HAP-1 (cell line): ENCODE measurements around the gene PTOV1.

Source experiments
- DNase-seq, 2 experiments: peaks; one replicate each; pipeline ENCODE4 v3.0.0-alpha.2; 2016 to 2020; ENCODE audit warnings: low spot score in 2 of 2
- H3K27me3 ChIP-seq: fragments of 250-450 bp; sonication (Bioruptor Pico); 2 replicates; pipeline ENCODE4 v1.5.1; 2020; ENCODE audit warnings: low read depth, mild to moderate bottlenecking, moderate library complexity
- H3K36me3 ChIP-seq: fragments of 250-450 bp; sonication (Bioruptor Pico); replicated peaks from 2 replicates; pipeline ENCODE4 v1.5.1; 2020; ENCODE audit warnings: mild to moderate bottlenecking
- H3K4me1 ChIP-seq: fragments of 250-450 bp; sonication (Bioruptor Pico); 2 replicates; pipeline ENCODE4 v1.5.1; 2020; ENCODE audit warnings: mild to moderate bottlenecking
- H3K4me3 ChIP-seq: fragments of 250-450 bp; sonication (Bioruptor Pico); 2 replicates; pipeline ENCODE4 v1.5.1; 2020; ENCODE audit warnings: mild to moderate bottlenecking, moderate library complexity
- H3K9me3 ChIP-seq: fragments of 250-450 bp; sonication (Bioruptor Pico); 2 replicates; pipeline ENCODE4 v1.5.1; 2020; ENCODE audit warnings: mild to moderate bottlenecking, moderate library complexity
- in situ Hi-C: fragments of 300-500 bp; cut with MboI; formaldehyde crosslinking; loops from 3 replicates; pipeline ENCODE4 v1.14.3; 2020; ENCODE audit warnings: low sequenced_read_pairs, inconsistent platforms, mixed read lengths

PTOV1 gene

DNA sequence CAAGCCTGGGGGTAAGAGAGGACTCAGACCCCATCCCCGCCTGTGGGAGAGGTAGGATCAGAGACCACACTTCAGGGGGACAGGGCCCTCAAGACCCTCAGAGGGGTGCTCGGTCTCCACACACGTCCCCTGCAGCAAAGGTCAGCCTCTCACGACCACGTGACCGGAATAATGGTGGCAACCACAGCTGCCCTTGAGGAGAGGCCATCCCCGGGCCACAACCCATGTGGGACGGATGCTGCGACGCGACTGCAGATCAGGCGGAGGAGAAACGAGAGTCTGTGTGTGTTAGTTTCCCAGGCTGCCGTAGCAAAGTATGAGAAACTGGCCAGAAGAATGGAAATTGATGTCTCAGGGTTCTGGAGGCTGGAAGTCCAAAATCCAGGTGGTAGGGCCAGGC lies 23.9 kb upstream of the PTOV1 start:
- Histone ChIP-seq H3K27me3 (no peaks in the 10 kb centered on the region), H3K4me1 (no peaks in the 10 kb centered on the region), H3K36me3 (peaks cover 27% of the 10 kb centered on the region), H3K4me3 (no peak overlapping the region), H3K9me3 (no peaks in the 10 kb centered on the region)
- in situ Hi-C loops = no loop called here
- no peak for DNase-seq

DNA sequence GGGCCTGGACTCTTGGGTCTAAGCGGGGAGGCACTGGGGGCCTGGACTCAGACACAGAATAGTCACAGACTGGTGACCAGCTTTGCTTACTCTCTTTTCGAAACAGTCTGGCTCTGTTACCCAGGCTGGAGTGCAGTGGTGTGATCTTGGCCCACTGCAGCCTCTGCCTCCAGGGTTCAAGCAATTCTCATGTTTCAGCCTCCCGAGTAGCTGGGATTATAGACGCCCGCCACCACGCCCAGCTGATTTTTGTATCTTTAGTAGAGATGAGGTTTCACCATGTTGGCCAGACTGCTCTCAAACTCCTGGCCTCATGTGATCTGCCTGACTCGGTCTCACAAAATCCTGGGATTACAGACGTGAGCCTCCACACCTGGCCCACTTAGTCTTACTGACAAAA lies 21.8 kb upstream of the PTOV1 start:
- in situ Hi-C loops = no loop called here
- no peak for DNase-seq
- Histone ChIP-seq H3K9me3 (no peaks in the 10 kb centered on the region), H3K27me3 (no peaks in the 10 kb centered on the region), H3K36me3 (peaks cover 30% of the 10 kb centered on the region), H3K4me3 (no peak overlapping the region), H3K4me1 (no peaks in the 10 kb centered on the region)

DNA sequence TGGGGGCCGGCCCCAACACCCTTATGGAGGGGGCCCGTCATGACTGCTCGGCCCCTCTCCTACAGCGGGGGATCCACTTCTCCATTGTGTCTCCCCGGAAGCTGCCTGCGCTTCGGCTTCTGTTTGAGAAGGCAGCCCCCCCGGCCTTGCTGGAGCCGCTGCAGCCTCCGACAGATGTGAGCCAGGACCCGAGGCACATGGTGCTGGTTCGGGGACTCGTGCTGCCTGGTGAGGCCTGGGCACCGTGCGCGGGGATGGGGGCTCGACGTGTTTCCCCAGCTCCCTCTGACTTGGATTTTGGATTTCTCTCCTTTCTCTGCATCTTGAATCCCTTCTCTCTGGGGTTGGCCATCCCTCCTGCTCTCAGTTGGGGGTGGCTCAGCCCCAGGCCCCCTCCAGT lies 21.2 kb upstream of the PTOV1 start:
- no peak overlapping the region for H3K4me3 ChIP-seq
- DNase-seq = no peak
- no peaks in the 10 kb centered on the region for H3K27me3 ChIP-seq
- no peaks in the 10 kb centered on the region for H3K4me1 ChIP-seq
- in situ Hi-C loops = no loop called here
- no peaks in the 10 kb centered on the region for H3K9me3 ChIP-seq
- H3K36me3 ChIP-seq = peaks cover 34% of the 10 kb centered on the region

DNA sequence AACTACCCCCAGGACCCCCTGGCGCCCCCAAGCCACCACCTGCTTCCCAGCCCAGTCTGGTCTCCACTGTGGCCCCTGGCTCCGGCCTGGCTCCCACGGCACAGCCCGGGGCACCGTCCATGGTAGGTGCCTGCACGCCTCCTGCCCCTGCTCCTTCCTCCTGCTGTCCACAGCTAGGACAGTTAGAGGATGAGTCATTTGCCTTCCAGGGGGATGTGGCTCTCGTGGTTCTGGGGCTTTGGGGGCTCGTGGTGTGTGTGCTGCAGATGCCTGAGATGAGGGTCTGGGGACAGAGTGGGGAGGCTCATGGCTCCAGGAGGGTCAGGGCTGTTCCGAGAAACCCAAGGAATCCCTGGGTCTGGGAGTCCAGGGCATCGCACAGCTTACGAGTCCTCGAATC lies 20.2 kb upstream of the PTOV1 start:
- peaks cover 38% of the 10 kb centered on the region for H3K36me3 ChIP-seq
- in situ Hi-C loops = no loop called here
- DNase-seq = no peak

DNA sequence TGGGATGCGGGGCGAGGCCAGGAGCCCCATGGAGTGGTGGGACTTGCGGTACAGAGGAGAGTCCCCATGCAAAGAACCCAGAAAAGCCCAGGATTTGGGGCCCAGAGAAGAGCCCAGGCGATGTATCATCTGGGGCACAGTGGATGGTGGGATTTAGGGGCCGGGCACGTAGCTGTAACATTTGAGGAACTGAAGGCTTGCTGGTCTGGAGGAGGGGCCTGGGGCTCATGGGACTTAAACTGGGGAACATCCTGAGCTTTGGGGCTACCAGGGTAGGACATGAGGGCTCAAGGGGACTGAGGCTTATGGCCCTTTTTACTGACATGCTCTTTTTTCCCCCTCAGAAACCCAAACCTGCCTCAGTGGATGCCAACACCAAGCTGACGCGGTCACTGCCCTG lies 19.4 kb upstream of the PTOV1 start:
- no peak overlapping the region for H3K4me3 ChIP-seq
- no peak for DNase-seq
- in situ Hi-C loops = no loop called here
- peaks cover 47% of the 10 kb centered on the region for H3K36me3 ChIP-seq
- H3K27me3 ChIP-seq = no peaks in the 10 kb centered on the region
- H3K9me3 ChIP-seq = no peaks in the 10 kb centered on the region
- H3K4me1 ChIP-seq = no peaks in the 10 kb centered on the region

More for the DNA sequence above, 20.2 kb upstream of the PTOV1 start:
- Histone ChIP-seq H3K4me3 (no peak overlapping the region), H3K9me3 (no peaks in the 10 kb centered on the region), H3K27me3 (no peaks in the 10 kb centered on the region), H3K4me1 (no peaks in the 10 kb centered on the region)

DNA sequence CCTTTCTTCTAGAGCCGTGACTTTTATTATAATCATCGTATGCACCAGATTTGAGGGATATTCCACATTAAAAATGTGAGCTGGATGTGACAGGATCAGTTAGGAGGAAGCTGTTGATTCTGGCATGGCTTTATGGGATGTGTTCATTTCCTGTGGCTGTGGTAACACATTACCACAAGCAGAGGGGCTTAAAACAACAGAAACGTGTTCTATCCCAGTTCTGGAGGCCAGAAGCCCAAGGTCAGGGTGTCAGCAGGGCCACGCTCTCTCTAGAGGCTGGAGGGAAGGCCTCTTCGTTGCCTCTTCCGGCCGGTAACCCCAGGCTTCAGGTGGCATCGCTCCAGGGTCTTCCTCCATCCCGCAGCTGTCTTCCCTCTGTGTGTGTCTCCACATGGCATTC lies 18.4 kb upstream of the PTOV1 start:
- no peak for DNase-seq
- Histone ChIP-seq H3K4me1 (no peaks in the 10 kb centered on the region), H3K27me3 (no peaks in the 10 kb centered on the region), H3K4me3 (no peak overlapping the region), H3K36me3 (peaks cover 53% of the 10 kb centered on the region), H3K9me3 (no peaks in the 10 kb centered on the region)
- in situ Hi-C loops = no loop called here

DNA sequence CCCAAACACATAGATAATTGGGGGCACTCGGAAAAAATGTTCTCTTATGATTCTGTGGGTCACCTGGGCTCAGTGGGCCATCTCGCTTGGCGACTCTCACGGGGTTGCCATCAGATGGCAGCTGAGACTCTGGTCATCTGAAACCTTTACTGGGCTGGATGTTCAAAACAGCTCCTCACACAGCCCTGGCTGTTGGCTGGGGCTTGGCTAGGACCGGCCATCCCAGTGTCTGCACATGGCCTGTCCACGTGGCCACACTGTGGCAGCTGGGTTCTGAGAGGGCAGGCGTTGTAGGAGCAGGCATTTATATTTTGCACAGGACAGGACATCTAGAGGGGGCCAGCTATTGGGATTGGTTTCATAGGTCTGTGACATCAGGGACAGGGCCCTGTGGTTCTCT lies 17.4 kb upstream of the PTOV1 start:
- in situ Hi-C loops = no loop called here
- H3K36me3 ChIP-seq = peaks cover 59% of the 10 kb centered on the region
- no peak for DNase-seq
- no peaks in the 10 kb centered on the region for H3K27me3 ChIP-seq
- H3K4me1 ChIP-seq = no peaks in the 10 kb centered on the region
- no peaks in the 10 kb centered on the region for H3K9me3 ChIP-seq
- H3K4me3 ChIP-seq = no peak overlapping the region

DNA sequence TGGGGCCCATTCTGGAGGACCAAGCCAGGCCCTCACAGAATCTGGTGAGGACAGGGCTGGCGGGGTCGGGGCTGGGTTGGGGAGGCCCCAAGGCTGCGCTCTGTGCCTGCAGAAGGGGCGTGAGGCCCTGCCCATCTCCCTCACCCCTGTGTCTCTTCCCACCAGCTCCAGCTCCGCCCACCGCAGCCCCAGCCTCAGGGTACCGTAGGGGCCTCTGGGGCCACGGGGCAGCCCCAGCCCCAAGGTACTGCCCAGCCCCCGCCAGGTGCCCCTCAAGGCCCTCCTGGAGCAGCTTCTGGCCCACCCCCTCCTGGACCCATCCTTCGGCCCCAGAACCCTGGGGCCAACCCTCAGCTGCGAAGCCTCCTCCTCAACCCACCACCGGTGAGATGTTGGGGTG lies 15.4 kb upstream of the PTOV1 start:
- Histone ChIP-seq H3K4me3 (no peak overlapping the region), H3K9me3 (no peaks in the 10 kb centered on the region), H3K36me3 (peaks cover 72% of the 10 kb centered on the region), H3K27me3 (no peaks in the 10 kb centered on the region), H3K4me1 (no peaks in the 10 kb centered on the region)
- in situ Hi-C loops = no loop called here
- no peak for DNase-seq

DNA sequence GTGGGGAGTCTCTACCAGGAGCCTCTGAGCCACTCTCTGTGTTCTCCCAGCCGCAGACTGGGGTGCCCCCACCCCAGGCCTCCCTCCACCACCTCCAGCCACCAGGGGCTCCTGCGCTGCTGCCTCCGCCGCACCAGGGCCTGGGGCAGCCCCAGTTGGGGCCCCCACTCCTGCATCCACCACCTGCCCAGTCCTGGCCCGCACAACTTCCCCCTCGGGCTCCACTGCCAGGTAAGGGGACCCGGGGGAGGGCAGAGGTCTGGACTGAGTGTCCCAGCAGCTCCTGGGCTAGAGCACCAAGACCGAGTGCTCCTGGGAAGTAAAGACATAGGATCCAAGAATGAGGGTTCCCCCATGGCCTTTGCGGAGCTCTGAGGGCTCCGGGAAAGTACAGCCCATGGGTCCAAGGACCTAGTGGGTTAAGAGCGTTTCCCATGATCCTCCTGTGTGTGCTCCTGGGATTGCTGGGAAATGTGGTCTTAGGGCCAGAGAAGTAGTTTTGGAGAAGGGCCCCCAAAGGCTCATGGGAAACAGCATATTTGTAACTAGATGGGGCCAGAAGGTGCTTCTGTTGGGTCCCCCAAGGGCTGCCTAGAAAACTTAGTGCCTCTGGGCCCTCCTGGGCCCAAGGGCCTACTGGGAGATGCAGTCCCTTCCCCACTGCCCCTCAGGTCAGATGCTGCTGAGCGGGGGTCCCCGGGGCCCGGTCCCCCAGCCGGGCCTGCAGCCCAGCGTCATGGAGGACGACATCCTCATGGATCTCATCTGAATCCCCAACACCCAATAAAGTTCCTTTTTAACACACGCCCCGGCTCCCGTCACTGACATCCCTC lies 14.6 kb upstream of the PTOV1 start:
- no peak for DNase-seq
- H3K27me3 ChIP-seq = no peaks in the 10 kb centered on the region
- in situ Hi-C loops = no loop called here
- no peaks in the 10 kb centered on the region for H3K9me3 ChIP-seq
- H3K36me3 ChIP-seq = peaks cover 66% of the 10 kb centered on the region
- H3K4me3 ChIP-seq = no peak overlapping the region
- H3K4me1 ChIP-seq = no peaks in the 10 kb centered on the region

DNA sequence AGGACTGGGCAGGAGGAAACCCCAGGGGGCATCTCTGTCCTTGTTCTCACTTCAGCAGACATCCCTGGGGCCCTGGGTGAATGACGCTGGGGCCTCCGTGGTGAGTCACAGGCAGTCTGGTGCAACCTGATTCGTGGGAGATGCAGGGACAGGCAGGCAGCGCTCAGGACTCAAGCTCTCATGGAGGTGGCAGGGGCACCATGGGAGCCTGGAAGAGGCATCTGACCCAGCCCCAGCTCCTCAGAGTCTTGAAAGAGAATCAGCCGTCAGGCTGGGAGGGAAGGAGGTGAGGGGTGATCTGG lies 14.0 kb upstream of the PTOV1 start:
- peaks cover 61% of the 10 kb centered on the region for H3K36me3 ChIP-seq
- H3K9me3 ChIP-seq = no peaks in the 10 kb centered on the region
- no peaks in the 10 kb centered on the region for H3K4me1 ChIP-seq
- DNase-seq = no peak
- no peaks in the 10 kb centered on the region for H3K27me3 ChIP-seq
- H3K4me3 ChIP-seq = no peak overlapping the region
- in situ Hi-C loops = no loop called here

DNA sequence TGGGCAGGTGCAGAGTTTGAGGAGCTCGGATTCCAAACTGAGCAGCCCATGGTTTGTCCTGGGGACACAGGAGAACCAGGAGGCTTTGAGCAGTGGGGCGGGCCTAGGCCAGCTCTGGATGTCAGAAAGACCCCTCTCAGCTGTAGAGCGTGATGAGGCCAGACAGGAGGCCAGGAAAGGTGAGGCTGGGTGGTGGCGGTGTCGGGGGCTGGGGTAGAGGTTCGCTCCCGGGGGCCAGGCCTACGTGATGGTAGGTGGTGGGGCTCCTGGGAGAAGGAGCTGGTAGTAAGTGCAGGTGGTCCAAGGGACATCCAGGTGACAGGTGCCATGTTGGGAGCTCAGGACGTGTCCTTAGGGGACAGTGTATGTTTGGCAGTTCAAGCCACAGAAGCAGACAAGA lies 13.5 kb upstream of the PTOV1 start:
- no peak for DNase-seq
- Histone ChIP-seq H3K9me3 (no peaks in the 10 kb centered on the region), H3K27me3 (no peaks in the 10 kb centered on the region), H3K36me3 (peaks cover 57% of the 10 kb centered on the region), H3K4me3 (no peak overlapping the region), H3K4me1 (no peaks in the 10 kb centered on the region)
- in situ Hi-C loops = no loop called here

DNA sequence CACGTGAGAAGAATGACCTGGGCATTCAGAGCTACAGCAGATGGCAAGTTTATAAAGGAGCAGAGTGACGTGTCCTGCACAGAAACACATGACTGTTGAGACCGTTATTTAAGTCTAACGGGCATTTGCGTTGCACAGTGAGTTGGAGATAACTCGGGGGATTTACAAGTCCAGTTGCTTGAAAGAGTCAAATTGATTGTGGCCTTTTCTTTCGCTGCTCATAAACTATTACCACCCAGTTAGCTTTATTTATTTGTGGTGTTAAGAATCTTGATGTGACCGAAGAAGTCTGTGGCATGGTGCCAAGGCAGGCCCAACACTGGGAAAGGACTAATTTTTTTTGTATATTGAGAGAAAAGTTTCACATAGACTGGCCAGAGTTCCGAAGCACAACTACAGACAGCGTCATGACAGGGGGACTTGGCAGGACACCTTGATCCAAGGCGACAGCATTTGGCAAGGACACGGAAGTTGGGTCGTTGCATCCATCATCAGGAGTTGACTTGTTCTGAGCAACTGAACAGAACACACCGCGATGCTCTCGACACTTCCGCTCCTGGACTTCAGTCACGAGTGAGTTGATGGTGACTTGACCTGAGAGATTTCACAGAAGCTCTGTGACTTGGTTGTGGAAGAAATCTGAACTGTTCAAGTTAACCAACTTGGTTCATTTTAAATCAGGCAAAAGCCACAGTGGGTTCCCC lies 11.9 kb upstream of the PTOV1 start:
- in situ Hi-C loops = no loop called here
- no peak for DNase-seq
- no peaks in the 10 kb centered on the region for H3K4me1 ChIP-seq
- no peak overlapping the region for H3K4me3 ChIP-seq
- no peaks in the 10 kb centered on the region for H3K9me3 ChIP-seq
- no peaks in the 10 kb centered on the region for H3K27me3 ChIP-seq
- H3K36me3 ChIP-seq = peaks cover 46% of the 10 kb centered on the region

DNA sequence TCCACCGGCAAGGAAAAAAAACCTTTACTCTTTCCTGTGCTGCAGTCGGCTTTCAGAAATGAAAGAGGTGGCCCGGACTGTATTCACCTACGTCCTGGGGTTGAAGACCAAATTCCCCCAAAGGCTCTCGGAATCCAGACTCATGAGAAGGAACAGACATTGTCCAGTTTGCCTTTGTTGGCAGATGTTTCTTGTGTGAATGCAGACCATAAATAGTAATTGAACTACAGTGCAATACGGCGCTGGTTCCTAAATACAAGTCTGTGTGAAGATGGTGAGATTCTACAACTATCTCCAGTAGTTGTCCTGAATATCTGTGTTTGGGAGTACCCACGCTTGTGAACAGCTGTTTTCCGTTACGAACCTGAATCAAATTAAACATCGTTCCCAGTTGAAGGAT lies 11.2 kb upstream of the PTOV1 start:
- Histone ChIP-seq H3K4me1 (no peaks in the 10 kb centered on the region), H3K27me3 (no peaks in the 10 kb centered on the region), H3K9me3 (no peaks in the 10 kb centered on the region), H3K36me3 (peaks cover 41% of the 10 kb centered on the region), H3K4me3 (no peak overlapping the region)
- no peak for DNase-seq
- in situ Hi-C loops = no loop called here

DNA sequence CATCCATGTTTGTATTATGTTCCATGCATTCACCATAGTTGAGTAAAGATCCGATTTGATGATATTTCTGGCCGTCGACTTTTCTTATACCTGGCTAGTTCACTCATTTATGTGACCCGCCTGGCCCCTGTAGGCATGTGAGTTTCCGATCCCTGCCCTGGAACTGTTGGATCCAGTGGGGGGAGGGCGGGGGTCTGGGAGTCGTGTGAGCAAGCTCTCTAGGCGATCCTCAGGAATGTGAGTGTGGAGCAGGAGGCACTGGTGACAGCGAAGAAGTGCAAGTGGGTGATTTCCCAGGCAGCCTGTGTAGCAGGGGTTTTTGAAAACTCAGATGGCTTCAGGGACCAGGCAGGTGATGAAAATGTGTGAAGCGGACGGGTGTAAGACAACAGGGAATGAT lies 10.6 kb upstream of the PTOV1 start:
- H3K27me3 ChIP-seq = no peaks in the 10 kb centered on the region
- DNase-seq = no peak
- H3K4me3 ChIP-seq = no peak overlapping the region
- H3K36me3 ChIP-seq = peaks cover 37% of the 10 kb centered on the region
- in situ Hi-C loops = no loop called here
- H3K4me1 ChIP-seq = no peaks in the 10 kb centered on the region
- no peaks in the 10 kb centered on the region for H3K9me3 ChIP-seq
